HTR-8/SVneo (cell line): ENCODE measurements around the gene SYNGAP1.
"Not testable (repeated sequence)": the region's sequence is repeated elsewhere in the genome, so short reads cannot be mapped to it uniquely, and the experiment has no call there.

ENCODE experiments used
- DNase-seq: peaks from one replicate; pipeline ENCODE4 v3.0.0; 2011; ENCODE audit warnings: low spot score, mixed read lengths; ENCODE audit not compliant: insufficient read length
- FAIRE-seq: peaks from 2 replicates; lab custom pipeline; 2011; peaks lifted over from hg19 to GRCh38; lab: Jason Lieb, UNC

Gene SYNGAP1

DNA sequence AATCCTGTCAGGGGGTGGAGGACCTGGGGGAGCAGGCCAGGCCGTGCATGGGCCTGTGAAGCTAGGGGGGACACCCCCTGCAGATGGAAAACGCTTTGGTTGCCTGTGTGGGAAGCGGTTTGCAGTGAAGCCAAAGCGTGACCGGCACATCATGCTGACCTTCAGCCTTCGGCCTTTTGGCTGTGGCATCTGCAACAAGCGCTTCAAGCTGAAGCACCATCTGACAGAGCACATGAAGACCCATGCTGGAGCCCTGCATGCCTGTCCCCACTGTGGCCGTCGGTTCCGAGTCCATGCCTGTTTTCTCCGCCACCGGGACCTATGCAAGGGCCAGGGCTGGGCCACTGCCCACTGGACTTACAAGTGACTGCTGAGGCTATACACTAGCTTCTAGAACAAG, 36.3 kb downstream of the SYNGAP1 start:
- FAIRE-seq (no peak), DNase-seq (no peak)

DNA sequence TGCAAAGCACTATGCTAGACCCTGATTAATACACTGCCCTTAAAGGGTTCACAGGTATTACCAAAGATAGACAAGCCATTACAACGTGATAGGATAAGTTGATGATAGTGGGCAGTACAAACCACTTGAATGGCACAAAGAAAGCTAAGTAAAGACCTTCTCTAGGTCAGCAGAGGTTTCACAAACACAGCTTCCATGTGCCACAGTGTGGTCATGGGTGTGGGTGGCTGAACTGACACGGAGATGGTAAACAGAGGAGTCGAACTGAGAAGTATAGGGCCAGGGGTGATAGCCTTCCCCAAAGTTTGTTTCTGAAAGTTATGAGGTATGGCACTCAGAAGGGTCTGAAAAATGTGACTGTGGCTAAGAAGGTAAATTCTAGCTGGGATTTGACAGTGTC, 38.8 kb downstream of the SYNGAP1 start:
- FAIRE-seq, result no peak

DNA sequence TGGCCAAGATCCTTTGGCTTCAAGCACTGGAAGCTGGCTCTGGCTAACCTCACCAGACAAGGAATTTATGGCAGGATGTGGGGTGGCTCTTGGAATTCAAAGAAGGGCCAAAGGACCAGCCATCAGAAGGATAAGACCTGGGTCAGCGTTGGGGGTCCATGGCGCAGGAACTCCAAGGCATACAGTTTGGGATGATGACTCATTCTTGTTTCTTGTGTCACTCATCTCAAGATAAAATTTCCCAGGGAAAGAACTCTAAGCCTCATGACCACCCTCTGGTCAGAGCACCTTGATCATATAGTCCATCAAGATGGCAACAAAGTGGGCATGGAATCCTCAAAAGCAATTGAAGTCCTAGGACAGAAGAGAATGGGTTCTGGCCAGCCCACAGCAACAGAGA, 39.4 kb downstream of the SYNGAP1 start:
- FAIRE-seq (no peak), DNase-seq (no peak)

More for the DNA sequence above, 38.8 kb downstream of the SYNGAP1 start:
- no peak for DNase-seq

DNA sequence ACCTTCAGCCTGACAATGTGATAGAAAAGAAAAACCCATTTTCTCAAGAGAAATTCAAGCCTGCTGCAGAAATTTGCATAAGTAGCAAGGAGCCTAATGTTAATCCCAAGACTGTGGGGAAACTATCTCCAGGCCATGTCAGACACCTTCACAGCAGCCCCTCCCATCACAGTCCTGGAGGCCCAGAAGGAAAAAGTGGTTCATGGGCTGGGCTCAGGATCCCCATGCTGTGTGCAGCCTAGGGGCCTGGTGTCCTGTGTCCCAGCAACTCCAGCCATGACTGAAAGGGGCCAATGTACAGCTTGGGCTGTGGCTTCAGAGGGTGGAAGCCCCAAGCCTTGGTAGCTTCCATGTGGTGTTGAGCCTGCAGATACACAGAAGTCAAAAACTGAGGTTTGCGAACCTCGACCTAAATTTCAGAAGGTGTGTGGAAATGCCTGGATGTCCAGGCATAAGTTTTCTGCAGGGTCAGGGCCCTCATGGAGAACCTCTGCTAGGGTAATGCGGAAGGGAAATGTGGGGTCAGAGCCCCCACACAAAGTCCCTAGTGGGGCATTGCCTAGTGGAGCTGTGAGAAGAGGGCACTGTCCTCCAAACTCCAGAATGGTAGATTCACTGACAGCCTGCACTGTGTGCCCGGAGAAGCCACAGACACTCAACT, 46.3 kb downstream of the SYNGAP1 start:
- FAIRE-seq (no peak), DNase-seq (no peak)

DNA sequence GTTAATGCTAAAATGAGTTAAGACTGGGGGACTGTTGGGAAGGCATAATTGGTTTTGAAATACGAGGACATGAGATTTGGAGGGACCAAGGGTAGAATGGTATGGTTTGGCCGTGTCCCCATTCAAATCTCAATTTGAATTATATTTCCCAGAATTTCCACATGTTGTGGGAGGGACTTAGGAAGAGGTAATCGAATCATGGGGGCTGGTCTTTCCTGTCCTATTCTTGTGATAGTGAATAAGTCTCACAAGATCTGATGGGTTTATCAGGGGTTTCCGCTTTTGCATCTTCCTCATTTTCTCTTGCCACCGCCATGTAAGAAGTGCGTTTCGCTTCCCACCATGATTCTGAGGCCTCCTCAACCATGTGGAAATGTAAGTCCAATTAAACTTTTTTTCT, 47.2 kb downstream of the SYNGAP1 start:
- DNase-seq (no peak), FAIRE-seq (no peak)

DNA sequence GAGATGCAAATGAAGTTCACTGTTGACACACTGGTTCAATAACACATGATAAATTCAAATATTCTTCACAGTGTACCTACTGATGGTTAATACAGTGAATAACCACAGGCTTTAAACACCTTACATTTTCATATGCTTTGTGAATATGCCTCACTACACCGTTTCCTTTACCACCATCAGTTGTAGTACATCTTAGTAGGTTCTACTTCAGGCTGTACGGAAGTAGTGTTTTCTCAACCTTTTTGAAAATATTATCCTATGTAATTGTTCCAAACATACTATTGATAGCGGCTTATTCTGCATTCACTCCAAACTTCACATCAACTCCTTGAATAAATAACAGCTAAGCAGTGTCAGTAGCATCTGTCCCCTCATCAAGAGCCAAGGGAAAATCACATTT, 49.8 kb downstream of the SYNGAP1 start:
- DNase-seq (no peak), FAIRE-seq (no peak)

DNA sequence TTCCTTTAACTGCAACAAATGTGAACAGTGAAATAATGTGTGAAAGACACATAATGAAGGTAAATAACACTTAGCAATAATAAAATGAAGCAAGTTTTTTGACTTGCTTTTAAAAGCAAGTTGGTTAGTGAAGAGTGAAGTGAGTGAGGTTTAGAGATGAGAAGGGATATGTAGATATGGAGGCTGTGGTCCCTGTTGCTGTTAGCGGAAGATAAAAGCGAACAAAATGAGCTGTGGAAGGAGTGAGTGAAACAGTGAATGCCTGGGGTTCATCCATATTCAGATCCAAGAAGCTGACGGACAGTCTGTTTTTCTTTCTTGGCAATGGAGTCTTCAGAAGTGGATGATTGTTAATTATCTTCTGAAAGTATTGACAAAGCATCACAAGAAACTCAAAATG, 58.0 kb downstream of the SYNGAP1 start:
- DNase-seq (no peak), FAIRE-seq (no peak)

DNA sequence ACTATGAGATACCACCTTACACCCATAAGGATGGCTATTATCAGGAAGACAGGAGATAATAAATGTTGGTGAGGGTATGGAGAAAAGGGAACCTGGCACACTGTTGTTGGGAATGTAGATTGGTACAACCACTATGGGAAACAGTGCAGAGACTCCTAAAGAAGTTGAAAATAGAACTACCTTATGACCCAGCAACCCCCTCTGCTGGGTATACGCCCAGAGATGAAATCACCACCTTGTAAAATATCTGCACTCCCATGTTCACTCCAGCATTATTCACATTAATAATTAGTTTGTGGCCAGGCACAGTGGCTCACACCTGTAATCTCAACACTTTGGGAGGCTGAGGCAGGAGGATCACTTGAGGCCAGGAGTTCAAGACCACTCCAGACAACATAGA, 61.3 kb downstream of the SYNGAP1 start:
- no peak for FAIRE-seq
- DNase-seq, result no peak

DNA sequence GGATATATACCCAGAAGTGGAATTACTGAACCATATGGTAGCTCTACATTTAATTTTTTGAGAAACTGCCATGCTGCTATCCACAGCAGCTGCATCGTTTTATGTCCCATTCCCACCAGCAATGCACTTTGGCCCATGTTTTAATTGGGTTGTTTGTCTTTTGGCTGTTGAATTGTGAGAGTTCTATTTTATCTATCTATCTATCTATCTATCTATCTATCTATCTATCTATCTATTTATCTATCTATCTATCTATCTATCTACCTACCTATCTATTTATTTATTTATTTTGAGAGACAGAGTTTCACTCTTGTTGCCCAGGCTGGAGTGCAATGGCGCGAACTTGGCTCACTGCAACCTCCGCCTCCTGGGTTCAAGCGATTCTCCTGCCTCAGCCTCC, 62.8 kb downstream of the SYNGAP1 start:
- not testable (repeated sequence) for FAIRE-seq, DNase-seq

DNA sequence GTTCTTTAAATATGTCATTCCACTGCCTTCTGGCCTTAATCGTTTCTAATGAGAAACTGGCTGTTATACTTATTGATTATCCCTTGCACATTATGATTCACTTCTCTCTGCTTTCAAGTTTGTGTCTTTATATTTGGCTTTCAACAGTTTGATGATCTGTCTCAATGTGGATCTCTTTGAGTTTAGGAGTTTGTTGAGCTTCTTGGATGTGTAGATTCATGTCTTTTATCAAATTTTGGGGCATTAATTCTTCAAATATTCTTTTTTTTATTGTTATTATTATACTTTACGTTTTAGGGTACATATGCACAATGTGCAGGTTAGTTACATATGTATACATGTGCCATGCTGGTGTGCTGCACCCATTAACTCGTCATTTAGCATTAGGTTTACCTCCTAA, 63.8 kb downstream of the SYNGAP1 start:
- no peak for FAIRE-seq
- DNase-seq, result no peak

DNA sequence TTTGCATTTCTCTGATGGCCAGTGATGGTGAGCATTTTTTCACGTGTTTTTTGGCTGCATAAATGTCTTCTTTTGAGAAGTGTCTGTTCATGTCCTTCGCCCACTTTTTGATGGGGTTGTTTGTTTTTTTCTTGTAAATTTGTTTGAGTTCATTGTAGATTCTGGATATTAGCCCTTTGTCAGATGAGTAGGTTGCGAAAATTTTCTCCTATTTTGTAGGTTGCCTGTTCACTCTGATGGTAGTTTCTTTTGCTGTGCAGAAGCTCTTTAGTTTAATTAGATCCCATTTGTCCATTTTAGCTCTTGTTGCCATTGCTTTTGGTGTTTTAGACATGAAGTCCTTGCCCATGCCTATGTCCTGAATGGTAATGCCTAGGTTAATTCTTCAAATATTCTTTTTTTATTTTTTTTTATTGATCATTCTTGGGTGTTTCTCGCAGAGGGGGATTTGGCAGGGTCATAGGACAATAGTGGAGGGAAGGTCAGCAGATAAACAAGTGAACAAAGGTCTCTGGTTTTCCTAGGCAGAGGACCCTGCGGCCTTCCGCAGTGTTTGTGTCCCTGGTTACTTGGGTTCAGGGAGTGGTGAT, 64.9 kb downstream of the SYNGAP1 start:
- not testable (repeated sequence) for FAIRE-seq, DNase-seq

DNA sequence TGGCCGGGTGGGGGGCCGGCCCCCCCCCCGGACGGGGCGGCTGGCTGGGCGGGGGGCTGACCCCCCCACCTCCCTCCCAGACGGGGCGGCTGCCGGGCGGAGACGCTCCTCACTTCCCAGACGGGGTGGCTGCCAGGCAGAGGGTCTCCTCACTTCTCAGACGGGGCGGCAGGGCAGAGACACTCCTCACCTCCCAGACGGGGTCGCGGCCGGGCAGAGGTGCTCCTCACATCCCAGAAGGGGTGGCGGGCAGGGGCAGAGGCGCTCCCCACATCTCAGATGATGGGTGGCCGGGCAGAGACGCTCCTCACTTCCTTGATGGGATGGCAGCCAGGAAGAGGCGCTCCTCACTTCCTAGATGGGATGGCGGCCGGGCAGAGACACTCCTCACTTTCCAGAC, 65.8 kb downstream of the SYNGAP1 start:
- not testable (repeated sequence) for FAIRE-seq, DNase-seq

DNA sequence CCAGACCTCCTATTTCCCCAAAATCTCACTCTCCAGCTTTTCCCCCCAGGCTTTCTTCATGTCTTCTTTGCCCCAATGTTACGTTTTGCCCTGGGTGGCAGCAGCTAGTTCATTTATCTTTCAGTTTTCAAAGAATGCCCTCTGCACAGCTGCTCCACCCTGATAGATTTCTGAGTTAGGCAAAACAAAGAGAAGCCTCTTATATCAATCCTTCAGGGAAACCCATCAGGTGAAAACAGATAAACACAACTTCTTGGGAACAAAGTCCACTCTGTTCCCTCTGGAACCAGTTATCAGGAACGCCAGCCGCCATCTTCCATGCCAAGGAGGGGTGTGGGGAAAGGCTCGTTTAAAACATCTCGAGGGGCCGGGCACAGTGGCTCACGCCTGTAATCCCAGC, 68.5 kb downstream of the SYNGAP1 start:
- FAIRE-seq, result no peak
- DNase-seq, result no peak

DNA sequence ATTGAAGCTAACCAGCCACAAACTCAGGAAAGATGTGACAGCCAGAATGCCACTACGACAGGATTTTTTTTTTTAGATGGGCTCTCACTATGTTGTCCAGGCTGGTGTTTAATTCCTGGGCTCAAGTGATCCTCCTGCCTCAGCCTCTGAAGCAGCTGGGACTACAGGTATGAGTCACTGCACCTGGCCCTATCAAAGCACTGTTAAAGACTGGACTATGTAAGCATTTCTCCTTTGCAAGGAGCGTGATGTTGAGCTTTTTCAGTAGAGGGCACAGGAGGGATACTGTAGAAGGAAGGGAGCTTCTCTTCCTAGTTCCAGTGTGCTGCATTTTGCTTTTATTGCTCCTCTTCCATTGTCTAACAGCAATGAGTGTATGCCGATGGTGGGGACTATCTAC, 70.3 kb downstream of the SYNGAP1 start:
- FAIRE-seq (no peak), DNase-seq (no peak)

DNA sequence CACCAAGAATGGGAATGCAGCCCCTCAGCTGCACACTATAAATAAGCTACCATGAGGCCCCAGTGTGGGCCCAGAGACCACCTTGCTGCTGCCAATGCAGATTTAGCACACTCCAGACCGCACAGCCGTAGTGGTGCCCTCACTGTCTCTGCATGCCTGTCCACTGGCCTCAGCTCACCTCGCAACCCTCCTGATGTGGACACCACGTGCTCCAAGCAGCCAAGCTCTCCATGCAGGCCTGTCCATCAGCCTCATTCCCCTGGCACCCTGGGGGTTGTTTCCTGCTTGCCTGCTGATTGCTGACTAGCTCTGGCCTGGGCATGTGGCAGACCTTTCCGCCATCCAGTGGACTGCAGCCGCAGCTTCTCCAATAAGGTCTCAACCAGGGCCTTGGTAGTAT, 70.8 kb downstream of the SYNGAP1 start:
- no peak for DNase-seq
- no peak for FAIRE-seq

DNA sequence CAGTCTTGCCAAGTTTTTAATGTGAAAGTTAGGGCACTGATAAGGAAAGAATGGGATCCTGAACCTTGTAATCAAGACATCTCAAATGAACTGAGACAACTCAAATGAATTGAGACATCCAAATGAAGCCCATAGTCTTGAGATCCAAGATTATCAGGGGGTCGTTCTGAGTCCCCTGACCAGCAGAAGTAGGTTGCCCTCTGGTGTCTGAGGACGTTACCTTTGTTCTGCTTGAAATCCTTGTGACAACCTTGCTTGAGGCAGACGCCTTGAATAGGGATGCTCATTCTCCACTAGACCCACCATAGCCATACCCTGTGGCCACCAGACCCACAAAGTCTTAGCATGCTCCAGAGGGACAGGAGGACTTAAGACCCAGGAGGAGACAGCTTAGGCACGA, 72.2 kb downstream of the SYNGAP1 start:
- FAIRE-seq (no peak), DNase-seq (no peak)

DNA sequence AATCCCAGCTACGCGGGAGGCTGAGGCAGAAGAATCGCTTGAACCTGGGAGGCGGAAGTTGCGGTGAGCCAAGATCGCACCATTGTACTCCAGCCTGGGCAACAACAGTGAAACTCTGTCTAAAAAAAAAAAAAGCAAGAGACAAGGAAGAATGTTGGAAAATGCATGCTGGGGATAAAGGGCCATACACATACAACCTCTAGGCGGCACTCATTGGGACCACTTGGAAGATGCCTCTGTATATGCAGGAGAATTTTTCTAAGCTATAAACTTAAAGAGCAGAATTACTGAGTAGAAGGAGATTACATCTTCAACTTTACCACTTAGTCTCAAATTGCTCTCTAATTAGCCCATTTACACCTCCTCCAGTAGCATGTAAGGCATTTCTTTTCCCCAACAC, 77.3 kb downstream of the SYNGAP1 start:
- FAIRE-seq, result no peak
- DNase-seq, result no peak

DNA sequence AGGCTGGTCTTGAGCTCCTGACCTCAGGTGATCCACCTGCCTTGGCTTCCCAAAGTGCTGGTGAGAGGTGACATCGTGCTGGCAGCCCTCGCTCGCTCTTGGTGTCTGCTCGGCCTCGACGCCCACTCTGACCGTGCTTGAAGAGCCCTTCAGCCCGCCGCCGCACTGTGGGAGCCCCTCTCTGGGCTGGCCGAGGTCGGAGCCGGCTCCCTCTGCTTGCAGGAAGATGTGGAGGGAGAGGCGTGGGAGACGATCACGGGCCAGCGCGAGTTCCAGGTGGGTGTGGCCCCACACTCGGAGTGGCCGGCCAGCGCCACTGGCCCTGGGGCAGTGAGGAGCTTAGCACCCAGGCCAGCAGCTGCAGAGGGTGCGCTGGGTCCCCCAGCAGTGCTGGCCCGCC, 82.6 kb downstream of the SYNGAP1 start:
- DNase-seq (no peak), FAIRE-seq (no peak)

DNA sequence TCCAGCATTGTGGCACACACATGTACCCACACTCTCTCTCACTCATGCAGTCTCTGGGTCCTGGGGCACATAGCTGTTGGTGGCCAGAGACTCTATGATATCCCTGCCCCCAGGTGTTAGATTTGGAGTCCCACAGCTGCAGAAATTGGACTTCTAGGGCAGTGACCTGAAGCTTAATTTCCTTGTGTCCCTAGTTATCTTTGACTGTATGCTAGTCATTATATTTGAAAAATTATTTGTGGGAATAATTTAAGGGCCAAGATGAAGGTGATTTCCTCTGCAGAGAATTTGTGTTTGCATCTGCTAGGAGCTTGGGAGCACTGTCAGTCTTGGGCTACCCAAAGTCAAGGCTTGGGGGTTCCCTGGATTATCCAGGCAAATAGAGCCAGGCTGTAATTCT, 84.6 kb downstream of the SYNGAP1 start:
- FAIRE-seq (no peak), DNase-seq (no peak)
